ENCODE measurements around the gene ATOSA. TPM values are rescaled to one million over a fixed set of nuclear protein-coding genes. Genes with fewer than 3 reads are reported as not detected.
A peak's percentile ranks its signal among the peaks of the same experiment; 100 is the strongest.

Gene ATOSA
- total and polyA plus RNA-seq, 2 of the 13 experiments (the other 11 are each of a cell fraction or from before 2014, with no cell fraction given): 6.6 to 16.3 TPM

- TF ChIP-seq NAIF1 (CRISPR knock-in tag; IDR thresholded peaks at IDR 0.05; ENCODE audit: borderline replicate concordance): no peak
- TF ChIP-seq, protein P1, sequence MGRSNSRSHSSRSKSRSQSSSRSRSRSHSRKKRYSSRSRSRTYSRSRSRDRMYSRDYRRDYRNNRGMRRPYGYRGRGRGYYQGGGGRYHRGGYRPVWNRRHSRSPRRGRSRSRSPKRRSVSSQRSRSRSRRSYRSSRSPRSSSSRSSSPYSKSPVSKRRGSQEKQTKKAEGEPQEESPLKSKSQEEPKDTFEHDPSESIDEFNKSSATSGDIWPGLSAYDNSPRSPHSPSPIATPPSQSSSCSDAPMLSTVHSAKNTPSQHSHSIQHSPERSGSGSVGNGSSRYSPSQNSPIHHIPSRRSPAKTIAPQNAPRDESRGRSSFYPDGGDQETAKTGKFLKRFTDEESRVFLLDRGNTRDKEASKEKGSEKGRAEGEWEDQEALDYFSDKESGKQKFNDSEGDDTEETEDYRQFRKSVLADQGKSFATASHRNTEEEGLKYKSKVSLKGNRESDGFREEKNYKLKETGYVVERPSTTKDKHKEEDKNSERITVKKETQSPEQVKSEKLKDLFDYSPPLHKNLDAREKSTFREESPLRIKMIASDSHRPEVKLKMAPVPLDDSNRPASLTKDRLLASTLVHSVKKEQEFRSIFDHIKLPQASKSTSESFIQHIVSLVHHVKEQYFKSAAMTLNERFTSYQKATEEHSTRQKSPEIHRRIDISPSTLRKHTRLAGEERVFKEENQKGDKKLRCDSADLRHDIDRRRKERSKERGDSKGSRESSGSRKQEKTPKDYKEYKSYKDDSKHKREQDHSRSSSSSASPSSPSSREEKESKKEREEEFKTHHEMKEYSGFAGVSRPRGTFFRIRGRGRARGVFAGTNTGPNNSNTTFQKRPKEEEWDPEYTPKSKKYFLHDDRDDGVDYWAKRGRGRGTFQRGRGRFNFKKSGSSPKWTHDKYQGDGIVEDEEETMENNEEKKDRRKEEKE (IDR thresholded peaks at IDR 0.05): no peak
- no peak for TF ChIP-seq NBN (conservative IDR thresholded peaks at IDR 0.05)
- TF ChIP-seq ZNF503 (CRISPR knock-in tag; IDR thresholded peaks at IDR 0.05): no peak
- TF ChIP-seq MIER2 (CRISPR knock-in tag; IDR thresholded peaks at IDR 0.05): no peak
- TF ChIP-seq PHF8 (CRISPR knock-in tag; IDR thresholded peaks at IDR 0.05): peak; percentile 57; the same call in 1 of the 2 replicates
- TF ChIP-seq ZFYVE20 (CRISPR knock-in tag; IDR thresholded peaks at IDR 0.05; ENCODE audit: borderline replicate concordance, low read depth): no peak
- TF ChIP-seq NR2F1 (CRISPR knock-in tag; IDR thresholded peaks at IDR 0.05): no peak
- TF ChIP-seq CSRNP1 (CRISPR knock-in tag; IDR thresholded peaks at IDR 0.05): peak; percentile 73
- TF ChIP-seq PRDM4 (CRISPR knock-in tag; IDR thresholded peaks at IDR 0.05; ENCODE audit: borderline replicate concordance): no peak
- no peak; the same call in none of the 2 replicates for TF ChIP-seq ZFX (CRISPR knock-in tag; IDR thresholded peaks at IDR 0.05; ENCODE audit: low read depth)
- TF ChIP-seq ZBTB25 (CRISPR knock-in tag; IDR thresholded peaks at IDR 0.05): peak; percentile 27; the same call in 1 of the 2 replicates
- TF ChIP-seq, protein P2, sequence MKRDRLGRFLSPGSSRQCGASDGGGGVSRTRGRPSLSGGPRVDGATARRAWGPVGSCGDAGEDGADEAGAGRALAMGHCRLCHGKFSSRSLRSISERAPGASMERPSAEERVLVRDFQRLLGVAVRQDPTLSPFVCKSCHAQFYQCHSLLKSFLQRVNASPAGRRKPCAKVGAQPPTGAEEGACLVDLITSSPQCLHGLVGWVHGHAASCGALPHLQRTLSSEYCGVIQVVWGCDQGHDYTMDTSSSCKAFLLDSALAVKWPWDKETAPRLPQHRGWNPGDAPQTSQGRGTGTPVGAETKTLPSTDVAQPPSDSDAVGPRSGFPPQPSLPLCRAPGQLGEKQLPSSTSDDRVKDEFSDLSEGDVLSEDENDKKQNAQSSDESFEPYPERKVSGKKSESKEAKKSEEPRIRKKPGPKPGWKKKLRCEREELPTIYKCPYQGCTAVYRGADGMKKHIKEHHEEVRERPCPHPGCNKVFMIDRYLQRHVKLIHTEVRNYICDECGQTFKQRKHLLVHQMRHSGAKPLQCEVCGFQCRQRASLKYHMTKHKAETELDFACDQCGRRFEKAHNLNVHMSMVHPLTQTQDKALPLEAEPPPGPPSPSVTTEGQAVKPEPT (CRISPR knock-in tag; IDR thresholded peaks at IDR 0.05; ENCODE audit: low read depth): no peak
Measured at GRCh38 chr15:52678468-52679231, 538 bp downstream of the ATOSA start (continued).

Data from HepG2 (cell line).